GM18502 (cell line): ENCODE results near the gene HFE.
"Not testable (repeated sequence)": the region's sequence is repeated elsewhere in the genome, so short reads cannot be mapped to it uniquely, and the experiment has no call there.

Source experiments
- ATAC-seq: cut with Tn5 transposase; IDR thresholded peaks from one replicate; pipeline ENCODE4 v1.9.1; 2021; ENCODE audit warnings: mild to moderate bottlenecking; ENCODE audit not compliant: unreplicated experiment, poor library complexity

Gene HFE

DNA sequence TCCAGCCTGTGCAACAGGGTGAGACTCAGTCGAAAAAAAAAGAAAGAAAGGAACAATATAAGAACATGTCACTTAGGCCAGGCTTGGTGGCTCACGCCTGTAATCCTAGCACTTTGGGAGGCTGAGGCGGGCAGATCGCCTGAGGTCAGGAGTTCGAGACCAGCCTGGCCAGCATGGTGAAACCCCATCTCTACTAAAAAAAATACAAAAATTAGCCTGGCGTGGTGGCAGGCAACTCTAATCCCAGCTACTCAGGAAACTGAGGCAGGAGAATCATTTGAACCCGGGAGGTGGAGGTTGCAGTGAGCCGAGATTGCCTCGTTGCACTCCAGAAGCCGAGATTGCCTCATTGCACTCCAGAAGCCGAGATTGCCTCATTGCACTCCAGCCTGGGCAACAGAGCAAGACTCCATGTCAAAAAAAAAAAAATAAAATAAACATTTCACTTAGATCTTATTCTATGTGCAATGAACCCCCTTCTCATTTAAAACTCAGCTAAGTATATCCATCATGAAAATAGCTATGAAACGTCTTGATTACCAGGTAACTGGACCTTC, 28.7 kb upstream of the HFE start:
- ATAC-seq: not testable (repeated sequence)

DNA sequence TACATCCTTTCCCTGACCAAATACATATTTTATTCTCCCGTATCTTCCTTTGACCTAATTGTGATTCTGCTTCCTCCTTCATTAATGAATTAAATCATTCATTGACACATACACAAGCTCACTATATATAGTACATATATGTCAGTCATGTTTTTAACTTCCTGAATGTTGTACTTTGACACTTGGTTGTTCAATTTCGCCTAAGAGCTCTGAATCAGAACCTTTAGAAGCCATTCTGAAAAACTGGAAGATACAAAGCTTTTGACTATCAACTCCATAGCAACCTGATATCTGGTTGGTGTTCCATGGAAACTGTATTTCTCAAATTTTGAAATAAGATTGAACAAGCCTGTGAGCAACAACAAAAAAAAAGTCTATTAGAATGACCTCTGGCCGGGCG, 27.3 kb upstream of the HFE start:
- no peak for ATAC-seq

DNA sequence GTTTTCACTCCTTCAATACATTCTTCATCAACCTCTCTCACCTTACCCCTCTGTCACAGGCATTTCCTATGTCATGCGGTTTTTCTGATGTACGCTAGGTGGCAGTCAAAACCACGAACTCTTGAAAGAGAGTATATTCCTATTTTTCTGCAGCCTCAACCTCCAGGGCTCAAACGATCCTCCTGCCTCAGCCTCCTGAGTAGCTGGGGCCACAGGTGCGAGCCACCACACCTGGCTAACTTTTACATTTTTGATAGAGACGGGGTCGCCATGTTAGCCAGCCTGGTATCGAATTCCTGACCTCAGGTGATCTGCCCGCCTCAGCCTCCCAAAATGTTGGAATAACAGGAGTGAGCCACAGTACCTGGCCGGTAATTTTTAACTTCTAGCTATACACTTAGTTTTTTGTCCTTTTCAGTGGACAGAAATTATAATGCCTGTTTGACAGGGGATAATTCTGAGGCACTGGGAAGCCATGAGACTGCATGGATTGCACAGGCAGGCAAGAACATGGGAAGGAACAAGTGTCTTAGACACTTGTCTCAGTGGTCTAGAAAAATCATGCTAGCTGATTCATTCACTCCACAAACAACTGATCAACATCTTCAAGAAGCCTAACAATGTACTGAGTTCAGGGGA, 22.5 kb upstream of the HFE start:
- no peak for ATAC-seq

DNA sequence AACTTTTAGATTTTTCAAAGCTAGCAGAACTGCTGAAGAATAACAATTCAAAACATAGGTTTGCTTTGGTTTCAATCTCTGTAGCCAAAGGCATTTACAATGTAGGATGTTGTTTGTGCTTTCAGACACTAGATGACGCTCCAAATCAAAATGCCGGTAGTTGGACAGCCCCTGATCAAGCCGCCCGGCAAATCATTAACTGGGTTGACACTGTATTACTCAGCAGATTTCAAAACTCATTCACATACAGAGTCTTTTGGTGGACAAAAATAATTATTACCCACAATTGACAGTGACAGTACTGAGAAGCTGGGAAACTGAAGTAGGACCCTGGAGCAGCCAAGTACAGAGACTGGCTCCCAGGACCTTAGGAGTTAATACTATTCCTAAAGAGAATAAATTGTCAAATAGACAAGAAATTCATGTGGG, 21.3 kb upstream of the HFE start:
- peak; percentile 82 for ATAC-seq

DNA sequence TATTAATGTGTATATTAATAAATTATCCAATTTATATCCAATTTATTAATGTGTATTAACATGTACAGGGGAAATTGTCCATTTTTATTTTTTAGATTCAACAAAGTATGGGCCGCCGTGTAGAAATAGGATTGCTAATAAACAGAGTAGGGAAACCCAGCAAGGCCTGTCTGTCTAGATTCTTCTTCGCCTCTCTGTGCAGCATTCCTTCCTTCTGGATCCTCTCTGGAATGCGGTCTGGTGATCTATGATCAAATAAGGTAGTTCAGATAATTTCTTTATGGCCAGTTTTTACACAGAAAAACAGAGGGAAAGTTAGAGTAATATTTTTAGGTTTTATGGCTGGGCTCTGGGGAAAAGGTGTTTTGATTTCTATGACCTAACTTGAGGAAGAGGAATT, 19.9 kb upstream of the HFE start:
- ATAC-seq: no peak

DNA sequence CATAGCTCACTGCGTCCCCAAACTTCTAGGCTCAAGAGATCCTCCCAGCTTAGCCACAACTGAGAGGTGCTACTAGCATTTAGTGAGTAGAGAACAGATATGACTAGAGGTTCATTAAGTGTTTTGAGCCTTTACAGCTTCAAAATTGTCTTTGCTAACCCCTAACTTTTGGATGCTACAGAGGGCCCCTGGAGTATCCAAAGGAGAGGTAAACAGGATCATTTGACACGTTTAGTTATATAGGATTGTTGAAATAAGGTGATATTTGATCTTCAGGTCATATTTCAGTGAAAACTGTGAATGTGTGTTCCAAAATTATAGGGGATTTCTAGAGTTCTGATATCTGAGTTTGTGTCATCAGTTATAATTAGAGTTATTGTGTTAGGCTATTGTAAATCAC, 19.2 kb upstream of the HFE start:
- ATAC-seq: no peak

DNA sequence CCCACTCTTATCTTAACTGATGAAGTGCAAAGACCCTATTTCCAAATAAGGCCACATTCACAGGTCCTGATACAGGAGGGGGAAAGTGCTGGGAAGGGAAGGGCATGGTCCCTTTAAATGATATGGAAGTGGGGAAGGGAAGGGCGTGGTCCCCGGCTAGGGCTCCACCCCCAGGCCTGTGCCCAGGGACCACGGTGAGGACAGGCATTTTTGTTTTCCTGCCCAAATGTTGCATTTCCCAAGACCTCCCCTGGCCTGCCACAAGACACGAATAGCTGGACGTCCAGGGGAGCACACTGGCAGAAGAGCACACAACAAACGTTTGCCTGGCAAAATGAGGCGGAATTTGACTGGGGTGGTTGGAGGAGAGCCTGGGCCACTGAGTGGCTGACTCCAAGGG, 16.1 kb upstream of the HFE start:
- ATAC-seq: no peak

DNA sequence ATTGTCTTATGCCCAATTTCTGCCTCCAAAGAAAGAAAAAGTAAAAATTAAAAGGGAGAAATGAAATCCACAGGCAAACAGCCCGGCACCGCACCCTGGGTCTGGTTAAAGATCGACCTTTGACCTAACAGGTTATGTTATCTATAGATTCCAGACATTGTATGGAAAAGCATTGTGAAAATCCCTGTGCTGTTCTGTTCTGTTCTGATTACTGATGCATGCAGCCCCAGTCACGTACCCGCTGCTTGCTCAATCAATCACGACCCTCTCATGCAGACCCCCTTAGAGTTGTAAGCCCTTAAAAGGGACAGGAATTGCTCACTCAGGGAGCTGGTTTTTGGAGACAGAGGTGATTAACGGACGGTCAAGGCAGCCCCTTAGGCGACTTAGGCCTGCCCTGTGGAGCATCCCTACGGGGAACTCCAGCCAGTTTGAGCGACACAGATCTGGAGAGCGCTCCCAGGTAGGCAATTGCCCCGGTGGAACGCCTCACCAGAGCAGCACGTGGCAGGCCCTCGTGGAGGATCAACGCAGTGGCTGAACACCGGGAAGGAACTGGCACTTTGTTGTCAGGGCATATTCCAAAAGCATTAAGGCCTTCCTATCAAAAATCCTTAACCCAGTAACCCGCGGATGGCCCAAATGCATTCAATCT, 12.0 kb upstream of the HFE start:
- ATAC-seq: no peak

DNA sequence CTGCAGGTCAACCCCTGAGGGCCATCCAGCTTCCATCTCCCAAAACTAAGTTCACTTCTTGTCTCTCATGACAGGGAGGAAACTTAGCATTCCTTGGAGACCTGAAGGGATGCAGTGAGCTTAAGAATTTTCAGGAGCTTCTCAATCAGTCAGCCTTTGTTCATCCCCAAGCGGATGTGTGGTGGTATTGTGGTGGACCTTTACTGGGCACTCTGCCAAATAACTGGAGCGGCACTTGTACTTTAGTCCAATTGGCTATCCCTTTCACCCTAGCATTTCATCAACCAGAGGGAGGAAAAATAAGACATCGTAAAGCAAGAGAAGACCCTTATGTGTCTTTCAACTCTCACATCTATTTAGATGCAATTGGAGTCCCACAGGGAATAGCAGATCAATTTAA, 9.2 kb upstream of the HFE start:
- not testable (repeated sequence) for ATAC-seq

DNA sequence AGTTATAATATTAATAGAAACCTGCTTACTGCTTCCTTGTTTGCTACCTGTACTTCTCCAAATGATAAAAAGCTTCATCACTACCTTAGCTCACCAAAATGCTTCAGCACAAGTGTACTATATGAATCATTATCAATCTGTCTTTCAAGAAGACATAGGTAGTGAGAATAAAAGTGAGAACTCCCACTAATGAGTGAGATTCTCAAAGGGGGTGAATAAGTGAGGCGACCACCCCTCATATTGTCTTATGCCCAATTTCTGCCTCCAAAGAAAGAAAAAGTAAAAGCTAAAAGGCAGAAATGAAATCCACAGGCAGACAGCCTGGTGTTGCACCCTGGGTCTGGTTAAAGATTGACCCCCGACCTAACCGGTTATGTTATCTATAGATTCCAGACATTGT, 6.1 kb upstream of the HFE start:
- not testable (repeated sequence) for ATAC-seq

DNA sequence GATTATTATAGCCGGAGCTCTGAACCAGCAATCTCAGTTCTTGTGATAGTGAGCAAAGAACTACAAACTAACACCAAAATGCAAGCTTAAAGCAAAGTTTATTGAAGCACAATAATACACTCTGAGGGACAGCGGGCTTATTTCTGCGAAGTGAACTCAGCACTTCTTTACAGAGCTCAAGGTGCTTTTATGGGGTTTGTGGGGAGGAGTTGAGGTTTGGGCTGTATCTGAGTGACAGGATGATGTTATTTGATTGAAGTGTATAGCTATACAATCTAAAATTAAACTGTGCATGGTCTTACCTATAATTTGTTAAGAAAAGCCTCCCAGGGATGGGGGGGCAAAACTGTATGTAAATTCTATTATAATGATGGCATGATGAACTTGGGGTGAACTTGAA, 1.0 kb upstream of the HFE start:
- no peak for ATAC-seq

DNA sequence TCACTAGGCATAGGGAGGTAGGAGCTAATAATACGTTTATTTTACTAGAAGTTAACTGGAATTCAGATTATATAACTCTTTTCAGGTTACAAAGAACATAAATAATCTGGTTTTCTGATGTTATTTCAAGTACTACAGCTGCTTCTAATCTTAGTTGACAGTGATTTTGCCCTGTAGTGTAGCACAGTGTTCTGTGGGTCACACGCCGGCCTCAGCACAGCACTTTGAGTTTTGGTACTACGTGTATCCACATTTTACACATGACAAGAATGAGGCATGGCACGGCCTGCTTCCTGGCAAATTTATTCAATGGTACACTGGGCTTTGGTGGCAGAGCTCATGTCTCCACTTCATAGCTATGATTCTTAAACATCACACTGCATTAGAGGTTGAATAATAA, 1.1 kb downstream of the HFE start:
- no peak for ATAC-seq

DNA sequence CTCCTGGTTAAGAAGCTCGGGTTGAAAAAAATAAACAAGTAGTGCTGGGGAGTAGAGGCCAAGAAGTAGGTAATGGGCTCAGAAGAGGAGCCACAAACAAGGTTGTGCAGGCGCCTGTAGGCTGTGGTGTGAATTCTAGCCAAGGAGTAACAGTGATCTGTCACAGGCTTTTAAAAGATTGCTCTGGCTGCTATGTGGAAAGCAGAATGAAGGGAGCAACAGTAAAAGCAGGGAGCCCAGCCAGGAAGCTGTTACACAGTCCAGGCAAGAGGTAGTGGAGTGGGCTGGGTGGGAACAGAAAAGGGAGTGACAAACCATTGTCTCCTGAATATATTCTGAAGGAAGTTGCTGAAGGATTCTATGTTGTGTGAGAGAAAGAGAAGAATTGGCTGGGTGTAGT, 2.0 kb downstream of the HFE start:
- no peak for ATAC-seq

DNA sequence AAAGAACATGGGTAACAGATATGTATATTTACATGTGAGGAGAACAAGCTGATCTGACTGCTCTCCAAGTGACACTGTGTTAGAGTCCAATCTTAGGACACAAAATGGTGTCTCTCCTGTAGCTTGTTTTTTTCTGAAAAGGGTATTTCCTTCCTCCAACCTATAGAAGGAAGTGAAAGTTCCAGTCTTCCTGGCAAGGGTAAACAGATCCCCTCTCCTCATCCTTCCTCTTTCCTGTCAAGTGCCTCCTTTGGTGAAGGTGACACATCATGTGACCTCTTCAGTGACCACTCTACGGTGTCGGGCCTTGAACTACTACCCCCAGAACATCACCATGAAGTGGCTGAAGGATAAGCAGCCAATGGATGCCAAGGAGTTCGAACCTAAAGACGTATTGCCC, 5.2 kb downstream of the HFE start:
- no peak for ATAC-seq

DNA sequence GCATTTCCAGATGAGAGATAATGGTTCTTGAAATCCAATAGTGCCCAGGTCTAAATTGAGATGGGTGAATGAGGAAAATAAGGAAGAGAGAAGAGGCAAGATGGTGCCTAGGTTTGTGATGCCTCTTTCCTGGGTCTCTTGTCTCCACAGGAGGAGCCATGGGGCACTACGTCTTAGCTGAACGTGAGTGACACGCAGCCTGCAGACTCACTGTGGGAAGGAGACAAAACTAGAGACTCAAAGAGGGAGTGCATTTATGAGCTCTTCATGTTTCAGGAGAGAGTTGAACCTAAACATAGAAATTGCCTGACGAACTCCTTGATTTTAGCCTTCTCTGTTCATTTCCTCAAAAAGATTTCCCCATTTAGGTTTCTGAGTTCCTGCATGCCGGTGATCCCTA, 6.8 kb downstream of the HFE start:
- ATAC-seq: no peak

DNA sequence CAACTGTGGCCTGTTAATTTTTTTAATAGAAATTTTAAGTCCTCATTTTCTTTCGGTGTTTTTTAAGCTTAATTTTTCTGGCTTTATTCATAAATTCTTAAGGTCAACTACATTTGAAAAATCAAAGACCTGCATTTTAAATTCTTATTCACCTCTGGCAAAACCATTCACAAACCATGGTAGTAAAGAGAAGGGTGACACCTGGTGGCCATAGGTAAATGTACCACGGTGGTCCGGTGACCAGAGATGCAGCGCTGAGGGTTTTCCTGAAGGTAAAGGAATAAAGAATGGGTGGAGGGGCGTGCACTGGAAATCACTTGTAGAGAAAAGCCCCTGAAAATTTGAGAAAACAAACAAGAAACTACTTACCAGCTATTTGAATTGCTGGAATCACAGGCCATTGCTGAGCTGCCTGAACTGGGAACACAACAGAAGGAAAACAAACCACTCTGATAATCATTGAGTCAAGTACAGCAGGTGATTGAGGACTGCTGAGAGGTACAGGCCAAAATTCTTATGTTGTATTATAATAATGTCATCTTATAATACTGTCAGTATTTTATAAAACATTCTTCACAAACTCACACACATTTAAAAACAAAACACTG, 10.1 kb downstream of the HFE start:
- ATAC-seq: peak; percentile 54

DNA sequence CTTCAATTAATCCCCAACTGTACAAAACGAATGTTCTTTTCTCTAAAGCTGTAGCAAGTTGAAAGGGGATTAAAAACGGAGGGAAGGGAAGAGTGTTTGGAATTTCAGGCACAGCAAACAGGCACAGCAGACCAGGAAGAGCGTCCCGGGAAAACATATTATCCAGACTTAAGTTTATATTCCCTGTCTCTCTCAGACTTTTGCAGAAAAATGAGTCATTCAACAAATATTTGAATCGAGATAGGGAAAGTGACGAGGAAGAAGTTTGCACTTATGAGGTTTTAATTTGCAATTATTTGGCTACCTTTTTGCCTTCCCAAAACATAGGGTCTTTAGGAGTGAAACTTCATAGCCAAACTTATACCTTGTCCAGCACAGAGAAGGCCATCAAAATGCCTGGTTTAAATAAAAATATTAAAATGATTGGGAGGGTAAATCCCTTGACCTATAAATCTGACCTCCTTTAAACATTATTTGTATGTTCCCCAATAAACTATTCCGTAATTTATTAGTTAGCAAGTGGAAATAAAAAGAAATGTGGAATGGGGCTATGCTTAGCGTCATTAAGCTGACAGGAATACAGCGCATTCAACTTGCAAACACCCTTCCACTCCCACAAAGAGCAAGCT, 16.0 kb downstream of the HFE start:
- ATAC-seq: peak; percentile 84

DNA sequence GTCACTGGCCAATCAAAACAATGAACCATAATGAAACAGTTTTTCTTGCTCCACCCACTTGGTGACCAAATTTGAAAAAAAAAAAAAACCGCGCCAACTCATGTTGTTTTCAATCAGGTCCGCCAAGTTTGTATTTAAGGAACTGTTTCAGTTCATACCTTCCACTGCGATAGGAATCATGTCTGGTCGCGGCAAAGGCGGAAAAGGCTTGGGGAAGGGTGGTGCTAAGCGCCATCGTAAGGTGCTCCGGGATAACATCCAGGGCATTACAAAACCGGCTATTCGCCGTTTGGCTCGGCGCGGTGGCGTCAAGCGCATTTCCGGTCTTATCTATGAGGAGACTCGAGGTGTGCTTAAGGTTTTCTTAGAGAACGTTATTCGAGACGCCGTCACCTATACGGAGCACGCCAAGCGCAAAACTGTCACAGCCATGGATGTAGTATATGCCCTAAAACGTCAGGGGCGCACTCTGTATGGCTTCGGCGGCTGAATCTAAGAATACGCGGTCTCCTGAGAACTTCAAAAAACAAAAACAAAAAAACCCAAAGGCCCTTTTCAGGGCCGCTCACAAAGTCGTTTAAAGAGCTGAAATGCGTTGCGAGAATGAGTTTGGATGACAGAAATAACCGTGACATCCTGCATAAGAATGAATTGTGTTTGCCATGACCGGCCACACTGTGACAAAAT, 16.7 kb downstream of the HFE start:
- peak; percentile 90 for ATAC-seq

DNA sequence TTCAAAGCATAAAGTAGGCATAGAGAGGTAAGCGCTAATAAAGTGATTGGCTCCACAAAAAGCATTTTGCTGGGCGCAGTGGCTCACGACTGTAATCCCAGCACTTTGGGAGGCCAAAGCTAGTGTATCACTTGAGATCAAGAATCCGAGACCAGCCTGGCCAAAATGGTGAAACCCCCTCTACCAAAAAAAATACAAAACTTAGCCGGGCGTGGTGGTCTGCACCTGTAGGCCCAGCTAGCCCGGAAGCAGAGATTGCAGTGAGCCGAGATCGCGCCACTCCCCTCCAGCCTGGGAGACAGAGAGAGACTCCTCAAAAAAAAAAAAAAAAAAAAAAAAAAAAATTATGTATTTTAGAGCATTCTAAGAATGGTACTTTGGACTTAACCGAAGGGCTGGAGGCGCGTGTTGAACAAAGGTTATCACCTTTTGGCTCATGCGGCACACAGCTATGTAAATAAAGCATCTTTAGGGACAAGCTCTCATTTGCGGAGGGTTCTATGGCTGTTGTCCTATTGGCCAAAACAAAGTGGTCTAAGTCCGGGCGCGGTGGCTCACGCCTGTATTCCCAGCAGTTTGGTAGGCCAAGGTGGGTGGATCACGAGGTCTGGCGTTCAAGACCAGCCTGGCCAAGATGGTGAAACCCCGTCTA, 17.4 kb downstream of the HFE start:
- ATAC-seq: peak; percentile 14

DNA sequence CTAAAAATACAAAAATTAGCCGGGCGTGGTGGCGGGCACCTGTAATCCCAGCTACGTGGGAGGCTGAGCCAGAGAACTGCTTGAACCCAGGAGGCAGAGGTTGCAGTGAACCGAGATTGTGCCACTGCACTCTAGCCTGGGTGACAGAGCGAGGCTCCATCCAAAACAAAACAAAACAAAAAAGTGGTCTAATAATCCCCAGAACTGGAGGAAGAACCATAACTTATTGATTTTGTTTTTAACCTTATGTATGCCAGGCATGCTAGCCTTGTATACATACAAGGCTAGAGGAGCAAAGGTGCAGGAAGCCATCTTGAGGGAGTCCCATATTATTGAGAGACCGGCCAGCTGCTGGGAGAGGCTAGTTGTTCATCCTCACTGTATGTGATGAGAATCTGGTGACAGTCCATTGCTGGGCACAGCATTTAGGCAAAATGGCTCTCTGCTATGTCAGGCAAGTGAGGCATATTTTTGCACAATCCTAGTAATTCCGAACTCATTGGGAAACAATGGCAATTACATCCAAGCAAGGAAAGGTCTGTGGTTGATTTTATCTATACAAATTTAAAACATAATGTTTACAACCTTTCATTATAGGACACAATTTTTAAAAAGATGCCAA, 18.0 kb downstream of the HFE start:
- ATAC-seq: no peak
